Activated T-cell treated with anti-CD3 and anti-CD28 coated beads, Interleukin-2, amount 50 U/mL, for 4 hours (primary cell): ENCODE measurements around the gene GATA5. TPM values are rescaled to one million over a fixed set of nuclear protein-coding genes. Genes with fewer than 3 reads are reported as not detected.

Experiments used
- ATAC-seq, 2 donors: fragments of 200-7000 bp; cut with Tn5 transposase; one replicate each; pipeline ENCODE4 v1.10.0; 2021
- DNase-seq: peaks from one replicate; pipeline ENCODE4 v3.0.0-alpha.2; 2020
- H3K27me3 Mint-ChIP-seq: one replicate; pipeline ENCODE4 v1.8.0; 2021; ENCODE audit warnings: low read depth, mixed read lengths
- H3K36me3 Mint-ChIP-seq: one replicate; pipeline ENCODE4 v1.8.0; 2022; ENCODE audit warnings: mixed read lengths; ENCODE audit not compliant: insufficient read depth
- H3K4me1 Mint-ChIP-seq: one replicate; pipeline ENCODE4 v1.8.0; 2021; ENCODE audit warnings: low read depth, mixed read lengths
- H3K4me3 Mint-ChIP-seq: one replicate; pipeline ENCODE4 v1.8.0; 2021; ENCODE audit warnings: mild to moderate bottlenecking, moderate library complexity, mixed read lengths
- H3K9me3 Mint-ChIP-seq: one replicate; pipeline ENCODE4 v1.8.0; 2021; ENCODE audit warnings: mixed read lengths
- total RNA-seq, 3 donors: library from RNA; stranded (reverse); gene quantifications; one replicate each; pipeline ENCODE4 v1.2.1, GENCODE V29; 2021

Gene GATA5
- total RNA-seq, 3 donors from 2014 or later = not detected

DNA sequence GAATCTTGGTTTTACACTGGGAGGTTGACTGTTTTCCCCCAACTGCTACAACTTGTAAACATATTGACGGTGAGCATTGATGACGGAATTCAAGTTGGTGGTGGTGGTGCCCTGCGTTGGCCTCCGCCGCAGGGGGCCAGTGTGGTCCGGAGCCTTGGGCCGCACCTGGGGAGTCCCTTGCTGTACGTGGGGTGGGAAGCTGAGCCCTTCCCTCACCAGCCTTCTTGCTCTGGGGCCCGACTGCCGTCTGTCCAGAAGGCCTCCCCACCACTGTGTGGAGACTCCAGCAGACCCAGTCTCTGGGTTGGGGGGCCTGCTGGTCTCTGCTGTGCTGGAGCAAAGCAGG lies 11.4 kb downstream of the GATA5 start:
- no peak for ATAC-seq

DNA sequence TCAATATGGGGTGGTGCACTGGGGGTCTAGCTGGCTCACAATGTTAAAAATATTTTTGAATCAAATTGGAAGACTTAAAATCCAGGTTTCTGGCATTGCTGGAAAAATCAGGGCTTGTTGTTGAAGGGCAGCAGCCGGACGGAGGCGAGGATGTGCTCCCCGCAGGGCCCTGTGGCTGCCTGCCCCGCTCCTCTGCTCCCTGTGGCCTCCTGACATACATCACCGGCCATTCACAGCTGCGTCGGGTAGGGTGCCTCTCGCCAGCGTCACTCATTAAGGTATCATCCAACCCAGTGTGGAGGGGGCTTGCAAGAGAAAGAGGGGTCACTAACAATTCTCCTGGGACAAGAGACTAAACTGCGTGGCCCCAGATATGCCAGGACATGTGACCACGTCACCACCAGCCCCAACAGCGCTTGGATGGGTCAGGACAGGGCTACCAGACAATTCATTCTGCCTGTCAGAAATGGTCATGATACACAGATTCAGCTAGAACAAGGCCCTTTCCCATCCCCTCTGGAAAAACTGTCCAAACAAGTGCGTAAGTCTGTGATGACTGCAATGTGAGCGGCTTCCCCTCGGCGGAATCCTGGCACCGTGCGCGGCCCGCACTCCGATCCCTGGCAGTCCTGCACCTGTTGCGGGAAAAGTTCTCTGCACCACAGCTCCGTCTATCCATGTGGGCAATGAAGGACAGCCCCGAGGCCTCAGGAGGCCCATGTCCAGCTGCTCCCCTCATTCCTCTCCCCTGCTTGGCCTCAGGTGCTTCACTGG lies 12.0 kb downstream of the GATA5 start:
- H3K36me3 Mint-ChIP-seq = no peaks in the 10 kb centered on the region
- H3K27me3 Mint-ChIP-seq = peaks cover 4% of the 10 kb centered on the region
- ATAC-seq (no peak), DNase-seq (no peak)
- no peaks in the 10 kb centered on the region for H3K9me3 Mint-ChIP-seq
- no peak overlapping the region for H3K4me3 Mint-ChIP-seq
- no peaks in the 10 kb centered on the region for H3K4me1 Mint-ChIP-seq

More for the DNA sequence above, 11.4 kb downstream of the GATA5 start:
- Mint-ChIP-seq H3K27me3 (peaks cover 8% of the 10 kb centered on the region), H3K9me3 (no peaks in the 10 kb centered on the region), H3K4me3 (no peak overlapping the region), H3K4me1 (no peaks in the 10 kb centered on the region), H3K36me3 (no peaks in the 10 kb centered on the region)
- no peak for DNase-seq

DNA sequence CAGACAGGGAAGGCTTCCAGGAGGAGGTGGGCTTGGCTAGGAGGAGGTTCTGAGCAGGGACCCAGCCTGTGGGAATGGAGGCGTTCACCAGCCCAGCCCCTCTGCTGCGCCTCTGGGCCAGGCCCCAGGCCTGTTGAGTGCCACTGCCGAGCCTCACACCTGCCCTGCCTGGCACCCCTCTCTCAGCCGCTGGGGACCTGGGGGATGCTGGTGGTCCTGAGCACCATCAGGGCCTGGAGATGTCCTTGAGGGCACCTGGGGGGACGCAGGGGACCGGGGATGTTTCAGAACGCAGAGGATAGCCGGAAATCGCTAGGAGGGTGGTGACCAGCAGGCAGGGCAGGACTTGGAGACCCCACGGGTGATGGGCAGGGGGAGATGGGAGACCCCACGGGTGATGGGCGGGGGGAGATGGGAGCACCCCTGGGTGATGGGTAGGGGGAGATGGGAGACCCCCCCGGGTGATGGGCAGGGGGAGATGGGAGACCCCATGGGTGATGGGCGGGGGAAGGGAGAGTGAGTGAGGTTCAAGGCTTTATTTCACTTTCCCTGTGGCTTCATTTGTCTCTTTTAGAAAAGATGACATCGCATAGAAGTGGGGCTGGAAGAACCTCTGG lies 12.7 kb downstream of the GATA5 start:
- H3K27me3 Mint-ChIP-seq = peaks cover 8% of the 10 kb centered on the region
- H3K4me3 Mint-ChIP-seq = no peak overlapping the region
- H3K36me3 Mint-ChIP-seq = no peaks in the 10 kb centered on the region
- H3K9me3 Mint-ChIP-seq = no peaks in the 10 kb centered on the region
- DNase-seq (no peak), ATAC-seq (no peak)
- H3K4me1 Mint-ChIP-seq = no peaks in the 10 kb centered on the region

DNA sequence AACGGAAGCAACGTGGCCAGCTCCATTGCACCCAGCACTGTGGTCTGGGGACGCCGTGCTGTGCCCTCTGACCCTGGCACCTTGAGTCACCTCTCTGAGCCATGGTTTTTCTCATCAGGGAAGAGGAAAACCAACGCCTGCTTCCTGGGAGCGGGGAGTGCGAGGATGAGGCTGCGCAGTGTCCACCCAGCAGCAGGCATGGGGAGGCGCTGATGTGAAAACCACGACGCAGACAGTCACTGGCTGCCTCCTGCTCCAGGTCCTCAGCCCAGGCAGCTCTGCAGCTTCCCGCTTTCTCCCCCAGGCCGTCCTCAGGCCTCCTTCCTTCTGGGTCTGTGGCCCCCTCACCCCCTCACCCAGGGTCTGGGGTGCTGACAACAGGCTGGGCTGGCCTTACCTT lies 14.0 kb downstream of the GATA5 start:
- Mint-ChIP-seq H3K27me3 (peaks cover 12% of the 10 kb centered on the region), H3K9me3 (no peaks in the 10 kb centered on the region), H3K36me3 (no peaks in the 10 kb centered on the region), H3K4me3 (no peak overlapping the region), H3K4me1 (no peaks in the 10 kb centered on the region)
- DNase-seq (no peak), ATAC-seq (no peak)

DNA sequence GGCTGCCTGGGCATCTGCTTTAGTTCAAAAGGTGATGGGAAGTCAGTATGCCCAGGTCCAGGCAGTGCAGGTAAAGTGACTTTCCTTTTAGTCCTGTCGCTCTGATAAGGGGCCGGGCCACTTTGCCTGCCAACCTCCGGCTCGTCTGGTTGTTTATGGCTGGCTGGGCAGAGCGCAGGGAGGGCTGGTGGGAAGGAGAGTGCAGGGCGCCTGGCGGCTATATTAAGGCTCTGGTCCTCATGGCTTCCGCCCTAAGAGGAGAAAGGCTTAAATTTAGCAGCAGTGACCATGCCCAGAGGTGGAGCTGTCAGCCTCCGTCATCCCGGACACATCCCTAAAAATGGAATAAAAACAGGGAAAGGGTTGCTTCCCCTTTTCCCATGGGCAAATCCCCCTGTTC lies 14.6 kb downstream of the GATA5 start:
- H3K4me1 Mint-ChIP-seq = no peaks in the 10 kb centered on the region
- ATAC-seq = no peak
- no peak for DNase-seq
- H3K9me3 Mint-ChIP-seq = no peaks in the 10 kb centered on the region
- no peak overlapping the region for H3K4me3 Mint-ChIP-seq
- H3K36me3 Mint-ChIP-seq = no peaks in the 10 kb centered on the region
- H3K27me3 Mint-ChIP-seq = peaks cover 16% of the 10 kb centered on the region

DNA sequence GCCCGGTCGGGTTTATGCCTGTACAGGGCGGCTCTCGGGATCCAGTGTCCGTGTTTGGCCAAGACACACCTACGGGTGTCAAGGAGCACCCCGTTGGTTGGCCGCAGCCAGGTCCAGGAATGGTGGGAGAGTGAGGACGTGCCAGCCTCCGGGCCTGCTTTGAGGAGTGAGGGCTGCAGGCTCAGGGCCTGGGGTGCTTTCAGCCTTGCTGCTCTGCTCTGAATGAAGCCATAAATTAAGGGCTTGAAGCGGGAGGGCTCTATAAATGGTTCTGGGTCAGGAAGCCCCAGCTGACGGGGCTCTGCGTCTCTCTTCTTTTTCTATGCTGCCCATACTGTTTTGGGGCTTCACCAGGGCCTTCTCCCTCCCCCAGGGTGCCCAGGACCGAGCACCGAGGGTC lies 15.1 kb downstream of the GATA5 start:
- H3K9me3 Mint-ChIP-seq = no peaks in the 10 kb centered on the region
- DNase-seq = no peak
- H3K4me3 Mint-ChIP-seq = no peak overlapping the region
- H3K36me3 Mint-ChIP-seq = no peaks in the 10 kb centered on the region
- no peak for ATAC-seq
- peaks cover 16% of the 10 kb centered on the region for H3K27me3 Mint-ChIP-seq
- H3K4me1 Mint-ChIP-seq = no peaks in the 10 kb centered on the region

DNA sequence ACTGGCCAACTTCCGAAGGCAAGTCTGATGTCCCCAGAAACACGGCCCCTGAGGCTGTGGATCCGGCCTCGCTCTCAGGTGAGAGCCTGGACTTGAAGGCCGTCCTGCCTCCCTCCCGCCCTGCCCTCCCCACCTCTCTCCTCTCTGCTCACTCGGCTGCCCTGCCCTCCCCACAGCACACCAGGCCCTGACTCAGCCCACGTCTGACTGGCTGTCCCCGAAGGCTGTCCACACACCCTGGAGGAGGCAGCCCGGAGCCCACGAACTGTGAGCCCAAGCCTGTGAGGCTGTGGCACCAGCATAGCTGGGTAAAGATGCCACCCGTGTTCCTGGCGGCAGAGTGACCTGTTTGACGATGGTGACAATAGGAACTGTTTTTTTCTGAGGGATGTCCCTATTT lies 16.3 kb downstream of the GATA5 start:
- ATAC-seq (no peak), DNase-seq (no peak)
- no peaks in the 10 kb centered on the region for H3K9me3 Mint-ChIP-seq
- H3K4me3 Mint-ChIP-seq = no peak overlapping the region
- no peaks in the 10 kb centered on the region for H3K36me3 Mint-ChIP-seq
- H3K27me3 Mint-ChIP-seq = peaks cover 16% of the 10 kb centered on the region
- no peaks in the 10 kb centered on the region for H3K4me1 Mint-ChIP-seq

DNA sequence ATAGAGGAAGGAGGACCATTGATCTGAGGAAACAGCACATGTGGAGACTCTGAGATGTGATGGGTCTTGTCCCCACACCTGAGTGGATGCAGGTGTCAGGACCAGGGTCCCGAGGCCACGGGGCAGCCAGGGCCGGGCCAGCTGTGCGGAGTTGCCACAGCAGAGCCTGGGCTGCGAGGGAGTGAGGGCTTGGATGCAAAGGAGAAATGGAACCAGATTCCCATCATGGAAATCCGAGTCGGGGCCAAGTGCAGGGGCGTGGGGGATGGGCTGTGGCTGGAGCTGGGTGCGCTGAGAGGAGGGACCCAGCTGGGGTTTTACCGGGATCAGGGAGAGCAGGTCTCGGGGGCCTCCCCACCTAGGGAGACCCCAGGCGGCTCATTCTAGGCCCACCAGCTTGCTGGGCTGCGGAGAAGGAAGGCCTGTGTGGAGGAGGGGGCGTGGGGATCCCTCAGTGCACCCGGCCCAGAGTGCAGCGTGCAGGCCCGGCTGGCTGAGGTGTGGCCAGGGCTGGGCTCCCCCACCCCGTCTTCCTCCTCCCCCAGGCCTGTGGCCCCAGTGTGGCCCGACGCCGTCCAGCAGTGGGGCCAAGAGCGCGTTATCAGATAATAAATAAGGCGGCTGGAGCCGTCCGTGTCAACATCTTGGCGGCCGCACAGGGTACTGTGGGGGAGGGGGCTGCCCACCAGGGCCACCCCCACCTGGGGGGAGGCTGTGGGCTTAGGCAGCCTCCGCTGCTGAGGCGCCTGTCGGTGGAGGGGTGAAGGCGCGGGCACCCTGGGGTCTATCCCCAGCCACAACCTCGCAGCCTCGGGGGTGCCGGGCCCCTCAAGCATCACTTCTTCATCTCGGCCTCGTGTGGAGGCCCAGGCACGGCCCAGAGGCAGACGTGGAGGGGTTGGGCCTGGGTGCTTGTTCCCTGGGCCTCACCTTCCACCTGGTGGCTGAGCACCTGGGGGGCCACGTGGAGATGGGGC lies 17.2 kb downstream of the GATA5 start:
- no peak for DNase-seq
- Mint-ChIP-seq H3K4me1 (no peaks in the 10 kb centered on the region), H3K9me3 (no peaks in the 10 kb centered on the region), H3K4me3 (no peak overlapping the region), H3K27me3 (peaks cover 16% of the 10 kb centered on the region), H3K36me3 (no peaks in the 10 kb centered on the region)
- no peak for ATAC-seq

DNA sequence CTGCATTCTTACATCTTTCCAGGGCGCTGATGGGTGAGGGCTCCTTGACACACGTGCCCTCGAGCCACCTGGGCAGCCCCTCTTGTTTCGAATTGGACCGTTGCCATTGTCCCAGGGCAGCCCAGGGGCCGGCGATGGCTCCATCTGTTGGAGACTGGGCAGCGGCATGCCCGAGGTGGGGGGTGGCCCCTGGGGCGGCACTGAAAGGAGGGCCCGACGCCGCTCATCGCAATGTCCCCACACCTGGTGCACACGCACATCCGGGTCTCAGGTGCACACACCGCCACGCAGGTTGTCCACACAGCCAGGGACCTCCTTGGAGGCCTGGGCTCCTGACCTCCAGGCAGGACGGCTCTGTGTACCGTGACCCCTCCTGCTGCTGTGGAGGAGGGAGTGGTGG lies 18.0 kb downstream of the GATA5 start:
- Mint-ChIP-seq H3K4me3 (no peak overlapping the region), H3K27me3 (peaks cover 16% of the 10 kb centered on the region), H3K9me3 (no peaks in the 10 kb centered on the region), H3K36me3 (no peaks in the 10 kb centered on the region), H3K4me1 (no peaks in the 10 kb centered on the region)
- DNase-seq (no peak), ATAC-seq (no peak)

DNA sequence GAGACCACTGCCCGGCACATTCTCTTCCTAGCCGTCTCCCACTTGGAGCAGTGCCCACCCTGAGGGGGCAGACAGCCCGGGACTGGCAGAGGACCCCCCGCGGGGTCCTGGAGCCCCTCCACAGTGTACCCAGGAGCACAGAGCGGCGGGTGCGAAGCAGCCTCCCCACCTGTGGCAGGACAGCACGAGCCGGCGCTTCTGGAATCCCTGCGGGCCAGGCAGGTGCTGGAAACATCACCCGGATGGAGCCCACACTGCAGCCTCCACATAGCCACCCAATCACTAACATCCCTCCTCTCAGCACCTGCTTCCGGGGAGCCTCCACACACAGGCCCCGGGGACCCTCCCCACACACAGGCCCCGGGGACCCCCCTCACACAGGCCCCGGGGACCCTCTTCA lies 18.7 kb downstream of the GATA5 start:
- Mint-ChIP-seq H3K4me1 (no peaks in the 10 kb centered on the region), H3K4me3 (no peak overlapping the region), H3K36me3 (no peaks in the 10 kb centered on the region), H3K9me3 (no peaks in the 10 kb centered on the region), H3K27me3 (peaks cover 19% of the 10 kb centered on the region)
- no peak for DNase-seq
- ATAC-seq = no peak

DNA sequence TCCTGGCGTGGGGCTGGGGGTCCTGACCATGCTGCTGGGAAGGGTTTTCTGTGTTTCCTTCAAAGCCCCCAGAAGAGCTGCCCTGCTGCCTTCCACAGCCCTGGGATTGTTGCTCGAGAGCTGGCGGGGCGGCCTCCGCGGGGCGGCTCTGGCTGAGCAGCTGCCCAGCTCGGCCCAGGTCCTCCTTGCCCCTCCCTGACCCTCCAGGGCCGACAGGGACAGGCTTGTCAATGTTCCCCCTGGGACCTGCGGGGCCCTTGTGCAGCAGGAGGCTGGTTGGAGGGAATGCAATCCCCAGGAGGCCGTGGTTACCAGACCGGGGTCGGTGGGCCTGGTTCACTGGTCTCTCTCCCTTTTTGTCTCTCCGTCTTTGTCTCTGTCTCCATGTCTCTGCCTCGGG lies 19.9 kb downstream of the GATA5 start:
- peaks cover 19% of the 10 kb centered on the region for H3K27me3 Mint-ChIP-seq
- no peaks in the 10 kb centered on the region for H3K9me3 Mint-ChIP-seq
- ATAC-seq = no peak
- no peaks in the 10 kb centered on the region for H3K36me3 Mint-ChIP-seq
- no peak for DNase-seq
- H3K4me3 Mint-ChIP-seq = no peak overlapping the region
- H3K4me1 Mint-ChIP-seq = no peaks in the 10 kb centered on the region

DNA sequence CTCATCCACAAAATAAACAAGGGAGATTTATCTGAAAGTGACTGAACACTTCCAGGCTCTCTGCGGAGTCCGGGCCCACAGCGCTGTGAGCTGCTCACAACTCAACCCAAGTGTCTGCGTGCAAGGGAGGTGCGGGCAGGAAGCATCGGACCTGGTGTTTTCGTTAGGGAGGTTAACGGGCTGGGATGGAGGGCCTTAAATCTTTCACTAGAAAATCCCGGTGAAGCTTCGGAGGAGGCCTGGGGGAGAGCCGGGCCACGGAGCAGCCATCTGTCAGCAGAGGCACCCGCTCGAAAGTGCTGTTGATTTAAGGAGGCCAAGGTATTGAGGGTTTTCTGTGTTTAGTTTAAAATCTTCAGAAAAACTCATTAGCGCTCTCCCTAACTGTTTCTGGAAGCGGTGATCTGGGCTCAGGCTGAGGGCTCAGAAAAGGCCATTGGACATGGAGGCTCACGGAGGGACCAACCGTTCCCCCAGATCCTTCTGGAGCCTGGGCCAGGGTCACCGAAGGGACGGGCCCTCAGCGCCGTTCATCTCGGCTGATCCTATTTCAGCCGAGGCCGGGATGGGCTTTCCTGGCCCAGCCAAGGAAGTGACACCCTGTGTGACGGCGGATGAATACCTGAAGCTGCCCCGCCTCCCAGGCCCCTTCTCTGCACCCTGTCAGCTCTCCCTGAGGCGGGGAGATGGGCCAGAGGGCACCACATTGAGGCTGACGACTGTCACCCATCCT lies 20.7 kb downstream of the GATA5 start:
- Mint-ChIP-seq H3K4me3 (no peak overlapping the region), H3K9me3 (no peaks in the 10 kb centered on the region)
- no peak for ATAC-seq

DNA sequence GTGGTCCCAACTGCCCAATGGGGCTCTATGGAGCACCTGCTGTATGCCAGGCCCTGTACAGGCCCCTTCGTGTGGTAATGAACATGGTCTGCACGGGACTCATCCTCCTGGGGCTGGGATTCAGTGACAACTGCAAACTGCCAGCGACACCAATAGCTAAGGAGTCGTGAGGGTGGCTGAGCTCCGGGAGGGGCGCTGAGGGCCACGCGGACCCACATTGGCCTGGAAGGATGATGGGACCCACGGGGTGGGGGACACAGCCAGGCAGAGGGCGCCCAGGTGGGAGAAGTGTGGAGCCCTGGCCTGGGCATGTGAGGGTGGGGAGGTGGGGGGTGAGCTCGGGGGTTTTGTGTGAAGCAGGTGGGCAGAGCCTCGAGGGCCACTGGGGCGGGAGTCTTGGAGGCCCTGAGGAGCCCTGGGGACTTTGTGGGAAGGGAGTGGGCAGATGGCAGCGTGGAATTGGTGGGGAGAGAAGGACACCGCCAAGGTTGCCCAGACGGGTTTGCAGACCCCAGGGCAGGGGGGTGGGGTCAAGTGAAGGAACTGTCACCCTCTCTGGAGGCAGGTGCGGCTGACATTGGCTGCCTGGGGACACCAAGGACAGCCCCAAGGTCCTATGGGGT lies 22.5 kb downstream of the GATA5 start:
- ATAC-seq (no peak), DNase-seq (no peak)
- no peak overlapping the region for H3K4me3 Mint-ChIP-seq
- H3K4me1 Mint-ChIP-seq = no peaks in the 10 kb centered on the region
- H3K36me3 Mint-ChIP-seq = no peaks in the 10 kb centered on the region
- H3K9me3 Mint-ChIP-seq = no peaks in the 10 kb centered on the region
- peaks cover 19% of the 10 kb centered on the region for H3K27me3 Mint-ChIP-seq

More for the DNA sequence above, 20.7 kb downstream of the GATA5 start:
- DNase-seq = no peak
- H3K36me3 Mint-ChIP-seq = no peaks in the 10 kb centered on the region
- H3K27me3 Mint-ChIP-seq = peaks cover 18% of the 10 kb centered on the region
- H3K4me1 Mint-ChIP-seq = no peaks in the 10 kb centered on the region
